GM12865 (cell line): ENCODE results near the gene AMBN.

Source experiments
- DNase-seq: peaks from one replicate; pipeline ENCODE4 v3.0.0; 2010; ENCODE audit warnings: low read depth
- H3K4me3 ChIP-seq: 2 replicates; pipeline ENCODE4 v1.5.1; 2011; ENCODE audit warnings: mild to moderate bottlenecking, low read depth, low read length, control low read depth
- TF ChIP-seq, protein P1 (sequence below): IDR thresholded peaks from 2 replicates; pipeline ENCODE4 v1.5.1; 2011; ENCODE audit warnings: low read length, control low read depth, low read depth, inconsistent platforms; ENCODE audit not compliant: insufficient read depth; ENCODE audit errors: missing control alignments

The AMBN gene

GRCh38 chr4:70570796-70571195, 21.3 kb upstream of the AMBN start:
- no peak for DNase-seq
- TF ChIP-seq, protein P1, sequence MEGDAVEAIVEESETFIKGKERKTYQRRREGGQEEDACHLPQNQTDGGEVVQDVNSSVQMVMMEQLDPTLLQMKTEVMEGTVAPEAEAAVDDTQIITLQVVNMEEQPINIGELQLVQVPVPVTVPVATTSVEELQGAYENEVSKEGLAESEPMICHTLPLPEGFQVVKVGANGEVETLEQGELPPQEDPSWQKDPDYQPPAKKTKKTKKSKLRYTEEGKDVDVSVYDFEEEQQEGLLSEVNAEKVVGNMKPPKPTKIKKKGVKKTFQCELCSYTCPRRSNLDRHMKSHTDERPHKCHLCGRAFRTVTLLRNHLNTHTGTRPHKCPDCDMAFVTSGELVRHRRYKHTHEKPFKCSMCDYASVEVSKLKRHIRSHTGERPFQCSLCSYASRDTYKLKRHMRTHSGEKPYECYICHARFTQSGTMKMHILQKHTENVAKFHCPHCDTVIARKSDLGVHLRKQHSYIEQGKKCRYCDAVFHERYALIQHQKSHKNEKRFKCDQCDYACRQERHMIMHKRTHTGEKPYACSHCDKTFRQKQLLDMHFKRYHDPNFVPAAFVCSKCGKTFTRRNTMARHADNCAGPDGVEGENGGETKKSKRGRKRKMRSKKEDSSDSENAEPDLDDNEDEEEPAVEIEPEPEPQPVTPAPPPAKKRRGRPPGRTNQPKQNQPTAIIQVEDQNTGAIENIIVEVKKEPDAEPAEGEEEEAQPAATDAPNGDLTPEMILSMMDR = no peak
- no peak overlapping the region for H3K4me3 ChIP-seq

DNA sequence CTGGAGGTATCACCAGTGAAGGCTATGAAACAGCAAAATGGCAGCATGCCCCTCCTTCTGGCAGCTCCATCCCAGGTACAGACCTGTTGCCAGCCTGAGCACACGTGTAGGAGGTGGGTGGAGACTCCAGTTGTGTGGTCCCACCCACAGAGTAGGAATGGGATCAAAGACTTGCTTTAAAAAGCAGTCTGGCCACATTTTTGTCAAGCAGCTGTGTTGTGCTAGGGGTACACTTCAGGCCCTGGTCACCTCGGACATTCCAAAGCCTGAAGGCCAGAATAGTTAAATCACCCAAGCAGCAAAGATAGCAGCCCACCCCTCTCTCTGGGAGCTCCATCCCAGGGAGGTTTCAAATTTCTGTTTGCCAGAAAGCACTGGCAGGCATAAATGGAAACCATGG, 20.3 kb upstream of the AMBN start:
- no peak overlapping the region for H3K4me3 ChIP-seq
- TF ChIP-seq, protein P1 = no peak

GRCh38 chr4:70575964-70576363, 16.1 kb upstream of the AMBN start:
- TF ChIP-seq, protein P1 = no peak
- no peak for DNase-seq

More for the DNA sequence above, 20.3 kb upstream of the AMBN start:
- DNase-seq = no peak

GRCh38 chr4:70577220-70577927, 14.7 kb upstream of the AMBN start:
- no peak for DNase-seq
- no peak overlapping the region for H3K4me3 ChIP-seq
- TF ChIP-seq, protein P1 = no peak

More at GRCh38 chr4:70575964-70576363, 16.1 kb upstream of the AMBN start:
- no peak overlapping the region for H3K4me3 ChIP-seq

- no peak overlapping the region for H3K4me3 ChIP-seq
- TF ChIP-seq, protein P1 = no peak
- DNase-seq = no peak
These were observed 10.1 kb upstream of the AMBN start for GRCh38 chr4:70581980-70582379.

DNA sequence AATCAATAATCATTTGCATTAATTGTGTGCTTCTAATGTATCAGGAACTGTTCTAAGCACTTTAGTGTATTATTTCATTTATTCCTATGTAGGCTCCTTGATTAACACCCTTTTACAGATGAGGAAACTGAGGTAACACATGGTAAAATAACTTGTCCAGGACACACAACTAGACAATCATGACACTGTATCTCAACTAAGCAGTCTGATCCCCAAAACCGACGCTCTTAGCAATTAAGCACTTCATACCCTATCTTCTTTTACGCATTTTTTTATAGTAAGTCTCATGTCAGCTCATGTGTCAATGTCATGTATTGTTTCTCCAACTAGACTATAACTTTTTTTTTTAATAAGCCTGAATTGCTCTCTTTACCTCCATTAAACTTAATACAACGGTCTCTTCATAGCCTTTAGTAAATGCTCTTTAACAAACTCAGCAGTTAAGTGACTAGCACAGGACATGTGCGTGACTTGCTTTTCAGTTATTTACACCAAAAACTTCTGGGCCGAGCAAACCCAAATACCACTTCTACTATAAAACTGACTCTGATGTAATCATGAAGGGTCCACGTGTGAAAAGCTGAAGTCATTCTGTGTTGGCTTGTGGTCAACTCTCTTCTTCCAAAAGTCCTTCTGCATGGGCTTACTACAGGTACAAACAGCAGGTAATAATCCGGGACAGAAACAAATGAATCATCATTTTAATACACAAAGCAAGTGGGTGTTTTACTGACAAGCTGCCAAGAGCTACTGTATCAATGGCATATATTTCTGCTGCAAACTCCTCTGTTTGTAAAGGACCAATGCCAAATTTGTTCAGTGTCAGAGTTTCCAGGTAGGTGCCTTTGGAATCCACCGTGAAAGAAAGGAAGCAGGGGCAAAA, 7.9 kb upstream of the AMBN start:
- no peak overlapping the region for H3K4me3 ChIP-seq
- TF ChIP-seq, protein P1 = no peak
- no peak for DNase-seq

DNA sequence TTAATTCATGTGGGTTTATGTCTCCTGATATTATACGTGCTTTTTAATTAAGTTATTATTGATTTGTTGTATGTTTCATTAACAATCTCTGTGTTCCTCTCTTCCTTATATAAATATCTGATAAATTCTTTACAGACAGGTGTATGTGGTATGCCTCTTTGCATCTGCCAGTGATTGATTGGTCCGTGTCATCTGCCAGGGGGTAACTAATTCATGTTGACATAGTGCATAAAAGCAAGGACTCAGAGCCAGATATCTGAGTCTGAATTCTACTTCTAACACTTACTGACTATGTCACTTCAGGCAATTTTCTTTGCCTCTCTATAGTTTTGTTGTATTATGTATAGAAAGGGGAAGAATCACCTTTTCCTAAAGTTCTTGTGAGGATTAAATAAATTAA, 5.2 kb upstream of the AMBN start:
- no peak for DNase-seq
- no peak overlapping the region for H3K4me3 ChIP-seq
- TF ChIP-seq, protein P1 = no peak
